HG03175 (cell line): Measurements from ENCODE around the gene NAV2.
"Not testable (repeated sequence)": the region's sequence is repeated elsewhere in the genome, so short reads cannot be mapped to it uniquely, and the experiment has no call there.

Source experiments
- ATAC-seq: cut with Tn5 transposase; IDR thresholded peaks from one replicate; pipeline ENCODE4 v1.9.1; 2021; ENCODE audit warnings: mild to moderate bottlenecking, moderate library complexity; ENCODE audit not compliant: unreplicated experiment

NAV2 gene

DNA sequence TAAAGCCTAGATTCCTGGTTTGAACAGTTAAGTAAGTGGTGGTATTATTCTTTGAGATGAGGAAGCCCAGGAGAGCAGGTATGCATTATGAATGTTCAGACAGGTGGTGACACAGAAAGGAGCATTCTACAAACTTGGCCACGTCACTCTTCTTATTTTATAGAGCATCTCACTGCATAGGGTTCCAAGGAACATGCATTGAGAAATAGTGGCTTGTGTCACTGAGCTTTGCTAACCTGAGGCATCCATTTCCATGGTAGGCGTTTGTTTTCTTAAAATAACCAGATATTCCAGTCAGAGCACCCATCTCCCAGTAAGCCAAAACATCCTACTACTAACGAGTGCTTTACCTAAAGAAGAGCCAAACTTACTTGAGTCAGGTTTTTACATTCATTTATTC lies 169.7 kb downstream of the NAV2 start:
- no peak for ATAC-seq

DNA sequence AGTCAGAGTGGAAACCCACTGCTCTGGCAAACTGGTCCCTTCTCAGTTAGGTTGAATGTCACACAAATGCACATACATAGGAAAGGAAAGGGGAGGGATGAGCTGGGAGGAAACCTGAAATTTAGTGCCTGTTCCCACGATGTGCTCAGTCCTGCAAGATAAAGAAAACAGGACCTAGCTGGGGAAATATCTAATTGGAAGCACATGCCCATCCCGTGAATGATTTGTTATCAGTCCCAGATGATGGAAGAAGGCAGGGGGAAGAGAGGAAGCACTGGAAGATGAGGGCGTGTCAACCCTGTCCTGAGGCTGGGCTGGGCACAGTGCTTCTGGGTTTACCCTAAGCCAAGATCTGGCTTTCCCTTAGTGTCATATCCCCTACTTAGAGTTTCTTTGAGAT lies 173.9 kb downstream of the NAV2 start:
- no peak for ATAC-seq

DNA sequence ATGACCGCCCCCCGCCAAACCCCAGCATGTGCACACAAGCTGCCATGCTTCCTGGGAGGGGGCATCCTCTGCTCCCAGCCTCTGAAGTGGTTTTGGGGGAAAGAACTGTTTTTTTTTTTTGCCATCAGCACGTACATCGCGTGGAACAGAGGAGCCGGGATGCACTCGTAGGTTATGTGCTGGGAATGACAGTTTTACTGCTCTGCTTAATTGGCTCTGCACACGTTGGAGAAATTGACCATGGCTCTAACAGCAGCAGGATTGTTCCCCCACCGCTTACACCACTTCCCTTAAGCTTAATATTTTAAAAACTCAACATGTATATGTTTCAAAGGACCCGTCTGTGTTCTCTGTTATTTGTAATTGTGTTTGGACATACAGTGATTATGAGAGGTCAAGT lies 175.2 kb downstream of the NAV2 start:
- ATAC-seq = no peak

DNA sequence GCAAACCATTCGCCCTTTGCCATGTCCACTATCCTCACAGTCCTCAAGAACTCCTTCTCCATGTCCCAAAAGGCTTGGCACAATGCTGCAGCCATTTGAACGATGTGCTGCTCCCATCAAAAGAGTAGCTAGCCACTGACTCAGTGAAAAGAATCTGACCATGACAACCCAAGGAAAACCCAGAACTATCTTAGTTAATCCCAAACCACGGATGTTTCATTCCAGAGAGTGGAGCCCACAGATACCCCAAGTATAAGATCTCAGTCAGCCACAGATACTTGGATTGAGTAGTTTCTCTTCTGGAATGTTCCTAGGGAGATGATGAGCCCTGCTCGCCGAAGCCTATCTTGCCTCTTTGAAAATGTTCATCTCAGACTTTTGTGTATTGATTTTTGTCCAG lies 176.9 kb downstream of the NAV2 start:
- no peak for ATAC-seq

DNA sequence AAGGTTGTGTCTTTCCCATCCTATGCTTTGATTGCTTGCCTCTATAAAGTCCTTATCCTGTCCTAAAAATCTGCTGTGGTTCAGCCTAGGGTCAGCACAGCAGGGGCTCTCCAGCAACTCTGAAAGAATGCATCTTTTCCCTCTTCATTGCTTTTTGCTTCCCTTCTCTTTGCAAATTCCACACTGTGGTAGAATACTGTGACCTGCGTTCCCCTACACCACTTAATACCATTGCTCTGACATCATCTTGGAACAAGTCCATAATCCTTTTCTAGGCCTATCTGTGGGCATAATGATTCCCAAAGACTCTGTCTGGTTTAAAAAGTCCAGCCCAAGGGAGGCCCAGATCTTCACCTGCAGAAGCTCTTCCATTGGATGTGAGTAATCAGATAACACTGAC lies 177.7 kb downstream of the NAV2 start:
- ATAC-seq = no peak

DNA sequence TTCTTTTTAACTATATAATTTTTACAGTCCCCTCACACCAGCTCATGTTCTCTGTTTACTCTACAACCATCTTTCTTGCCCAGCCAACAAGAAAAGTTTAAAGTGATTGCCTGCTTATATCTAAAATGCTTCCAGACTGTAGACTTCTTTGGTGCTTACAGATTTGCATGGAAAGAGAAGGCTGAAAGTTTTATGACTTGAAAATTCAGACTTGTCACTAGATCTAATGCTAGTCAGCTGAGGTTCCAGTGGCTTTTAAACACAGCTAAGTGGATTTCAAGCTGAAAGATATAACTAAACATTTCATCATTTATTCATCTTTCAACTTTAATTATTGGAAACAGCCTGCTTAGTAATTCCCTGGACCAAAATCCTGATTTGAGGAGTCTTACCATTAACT lies 178.4 kb downstream of the NAV2 start:
- ATAC-seq = no peak

- no peak for ATAC-seq
Observed at GRCh38 chr11:19892387-19892786, 179.8 kb downstream of the NAV2 start.

GRCh38 chr11:19892876-19893275 lies 180.2 kb downstream of the NAV2 start:
- ATAC-seq = no peak

- ATAC-seq = no peak
Observed at GRCh38 chr11:19894404-19894803, 181.8 kb downstream of the NAV2 start.

DNA sequence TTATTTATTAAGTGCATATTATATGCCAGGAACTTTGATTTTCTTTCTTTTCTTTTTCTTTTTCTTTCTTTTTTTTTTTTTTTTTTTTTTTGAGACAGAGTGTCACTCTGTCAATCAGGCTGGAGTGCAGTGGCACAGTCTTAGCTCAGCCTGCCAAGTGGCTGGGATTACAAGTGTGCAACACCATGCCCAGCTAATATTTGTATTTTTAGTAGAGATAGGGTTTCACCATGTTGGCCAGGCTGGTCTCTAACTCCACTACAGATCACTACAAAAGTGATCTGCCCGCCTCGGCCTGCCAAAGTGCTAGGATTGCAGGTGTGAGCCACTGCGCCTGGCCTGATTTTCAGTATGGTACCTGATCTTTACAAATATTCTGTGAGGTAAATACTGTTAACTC lies 182.4 kb downstream of the NAV2 start:
- not testable (repeated sequence) for ATAC-seq

DNA sequence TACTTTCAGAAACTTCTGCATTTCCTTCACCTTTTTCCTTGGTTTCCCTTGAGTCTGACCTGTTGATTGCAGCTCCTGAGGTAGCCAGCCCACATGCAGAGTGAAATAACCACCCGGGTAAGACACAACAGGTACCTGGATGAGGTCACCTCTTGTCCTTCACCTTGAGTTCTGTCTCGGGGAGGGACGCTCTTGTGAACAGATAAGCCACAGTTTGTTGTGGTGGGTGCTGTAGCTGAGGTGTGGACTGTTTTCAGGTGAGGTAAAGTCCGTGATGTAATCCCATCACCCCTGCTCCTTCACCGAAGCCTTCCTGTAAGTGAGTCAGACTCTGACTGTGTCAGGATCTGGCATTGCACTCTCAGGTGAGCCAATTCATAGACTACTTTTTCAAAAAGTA lies 183.1 kb downstream of the NAV2 start:
- ATAC-seq = no peak

DNA sequence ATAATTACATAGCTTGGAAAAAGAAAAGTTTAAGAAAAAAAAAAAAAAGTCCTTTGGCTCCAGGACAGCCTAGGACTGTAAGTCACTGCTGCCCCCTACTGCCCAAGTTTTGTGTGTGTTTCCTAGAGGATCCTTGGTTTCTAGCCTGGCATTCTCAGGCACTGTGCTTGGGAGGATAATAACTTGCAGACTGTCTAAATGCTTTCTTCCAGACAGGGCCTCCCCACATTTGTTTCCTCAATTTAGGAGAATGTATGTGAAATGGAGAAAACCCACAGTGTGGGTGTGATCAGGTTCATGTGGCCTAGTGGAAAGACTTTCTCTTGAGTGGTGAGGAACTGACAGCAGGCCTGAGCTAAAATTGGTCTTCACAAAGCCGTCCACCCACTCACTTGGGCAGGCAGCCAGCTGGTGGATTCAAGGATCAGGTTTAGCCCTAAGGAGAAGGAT lies 191.0 kb downstream of the NAV2 start:
- ATAC-seq = peak; percentile 42

DNA sequence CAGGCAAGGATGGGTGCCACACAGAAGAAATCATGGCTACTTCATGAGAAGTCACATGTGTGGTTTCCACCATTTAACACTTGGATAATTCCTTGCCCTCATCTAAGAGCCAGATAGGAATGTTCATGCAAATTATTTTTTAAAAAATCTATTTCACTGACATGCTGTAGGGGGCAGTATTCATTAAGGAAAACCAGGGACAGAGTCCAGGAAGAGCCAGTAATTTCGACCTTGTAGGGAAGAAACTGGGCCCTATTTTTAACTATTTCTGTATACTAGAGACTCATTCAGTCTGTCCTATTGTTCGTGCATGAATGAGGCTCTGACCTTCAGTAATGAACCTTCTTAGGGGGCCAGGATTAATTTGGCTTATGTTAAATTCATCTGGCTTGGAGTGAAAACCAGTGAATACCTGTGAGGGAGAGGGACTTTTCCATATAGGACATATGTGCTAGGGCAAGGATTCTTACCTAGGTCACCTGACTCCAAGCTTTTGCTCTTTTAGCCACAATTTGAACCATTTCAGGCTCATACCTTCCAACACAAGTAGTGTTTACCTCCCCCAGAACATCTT lies 192.7 kb downstream of the NAV2 start:
- no peak for ATAC-seq

- no peak for ATAC-seq
Observed at GRCh38 chr11:19906126-19906525, 193.5 kb downstream of the NAV2 start.

GRCh38 chr11:19907008-19907579 lies 194.5 kb downstream of the NAV2 start:
- ATAC-seq = peak; percentile 59

DNA sequence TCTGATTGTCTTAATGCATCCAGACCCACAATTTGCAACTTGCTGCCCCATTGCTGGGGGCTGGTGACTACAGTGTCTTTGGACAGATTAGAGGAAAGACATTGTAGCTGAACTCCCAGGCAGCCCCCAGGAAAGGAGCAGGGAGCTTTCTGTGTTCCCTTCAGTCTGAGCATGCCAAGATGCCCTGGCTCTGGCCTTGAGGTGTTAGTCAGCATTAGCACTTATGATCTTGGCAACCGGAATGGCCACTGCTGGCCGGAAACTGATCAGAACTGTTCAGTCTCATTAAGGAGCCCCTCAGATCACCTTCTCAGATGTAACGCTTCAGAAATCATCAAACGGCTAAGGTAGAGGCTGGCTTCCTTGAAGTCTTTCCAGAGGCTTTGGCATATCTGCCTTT lies 195.2 kb downstream of the NAV2 start:
- ATAC-seq = no peak

DNA sequence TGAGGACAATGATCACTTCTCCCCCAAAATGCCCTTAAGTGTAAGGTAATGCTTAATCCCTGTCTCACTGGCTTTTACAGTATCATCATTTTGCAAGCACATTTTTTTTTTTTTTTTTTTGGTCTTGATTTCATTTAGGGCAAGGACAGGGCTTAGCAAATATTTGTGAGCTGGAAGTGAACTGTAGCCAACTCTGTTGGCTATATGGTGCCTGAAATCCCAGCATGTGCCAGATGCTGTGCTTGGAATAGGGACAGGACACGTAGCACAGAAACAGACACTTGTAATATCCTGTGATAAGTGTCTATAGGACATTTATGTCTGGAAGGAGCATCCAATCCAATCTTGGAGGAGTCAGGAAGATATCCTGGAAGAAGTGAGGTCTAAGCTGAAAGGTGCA lies 198.3 kb downstream of the NAV2 start:
- ATAC-seq = no peak

DNA sequence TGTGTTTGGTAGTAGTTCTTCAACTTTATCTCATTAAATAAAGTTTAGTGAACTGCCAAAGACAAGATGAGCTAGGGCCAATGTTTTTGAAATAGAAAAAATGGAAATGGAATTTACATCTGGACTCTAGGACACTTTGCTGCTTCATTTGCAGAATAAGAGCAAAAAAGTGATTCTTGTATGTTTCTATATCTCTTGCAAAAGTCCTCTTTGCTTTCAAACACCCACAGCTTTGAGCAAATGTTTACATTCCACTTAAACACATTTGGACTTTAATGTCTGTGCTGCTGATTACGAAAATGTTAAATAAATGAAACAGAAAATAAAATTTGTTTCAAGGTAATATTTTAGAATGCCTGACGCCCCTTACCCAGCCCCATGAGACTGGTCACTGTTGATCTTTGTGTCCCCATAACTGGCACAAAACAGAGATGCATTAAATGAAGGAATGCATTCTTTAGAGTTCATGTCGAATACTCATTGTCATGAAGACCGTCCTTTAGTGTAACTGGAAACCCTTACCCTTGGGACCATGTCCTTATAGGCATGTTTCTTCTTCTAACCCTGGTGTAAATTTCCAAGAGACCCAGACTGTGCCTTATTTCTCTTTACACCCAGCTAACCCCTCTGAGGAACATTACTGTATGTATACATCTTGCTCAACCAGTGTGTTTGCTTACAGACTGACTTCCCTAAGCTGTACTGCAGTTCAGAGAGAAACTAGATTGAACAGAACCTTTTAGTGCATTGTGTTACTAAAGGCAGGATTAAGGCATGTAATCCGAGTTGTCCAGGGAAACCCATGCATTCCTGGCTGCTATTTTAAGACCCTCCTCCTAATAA lies 199.7 kb downstream of the NAV2 start:
- no peak for ATAC-seq

GRCh38 chr11:19912958-19913892 lies 200.6 kb downstream of the NAV2 start:
- no peak for ATAC-seq

- ATAC-seq = no peak
Observed at GRCh38 chr11:19913893-19914249, 201.2 kb downstream of the NAV2 start.

DNA sequence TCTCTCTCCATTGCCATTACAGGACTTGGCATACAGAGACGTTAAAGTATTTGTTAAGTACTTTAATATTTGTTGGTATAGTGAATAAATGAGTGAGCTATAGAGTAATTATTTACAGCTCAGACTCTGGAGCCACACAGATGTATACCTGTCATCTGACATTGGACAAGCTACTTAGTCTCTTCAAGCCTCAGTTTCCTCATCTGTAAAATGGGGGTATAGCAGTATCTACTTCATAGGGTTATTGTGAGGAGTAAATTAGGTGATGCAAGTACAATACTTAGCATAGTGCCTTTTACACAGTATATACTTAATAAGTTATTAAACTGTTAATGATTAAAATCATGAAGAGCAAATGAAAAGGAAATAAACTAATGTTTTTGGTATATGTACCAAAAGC lies 203.2 kb downstream of the NAV2 start:
- ATAC-seq = no peak
